DMS53 treated with DMSO at 0.1 percent for 48 hours (cell line): ENCODE data around the gene FAM168A.

Source experiments
- DNase-seq: peaks from one replicate; lab custom pipeline; 2025; ENCODE audit not compliant: unreplicated experiment; lab: John Stamatoyannopoulos, UW

FAM168A gene

DNA sequence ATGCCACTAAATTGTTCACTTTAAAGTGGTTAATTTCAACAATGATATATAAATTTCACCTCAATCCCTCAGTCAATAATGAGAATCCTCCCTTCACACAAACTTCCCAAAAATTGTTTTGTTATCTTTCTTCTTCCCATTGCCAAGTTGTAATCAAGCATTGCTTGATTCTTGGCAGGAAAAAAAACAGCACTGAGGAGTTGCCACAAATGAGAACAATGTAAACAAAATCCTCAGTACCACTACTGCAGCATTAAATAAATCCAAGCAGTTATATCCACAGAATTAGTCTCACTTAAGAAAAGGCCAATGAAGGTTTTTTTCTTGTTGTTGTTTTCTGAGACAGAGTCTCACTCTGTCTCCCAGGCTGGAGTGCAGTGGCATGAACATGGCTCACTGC, 38.2 kb downstream of the FAM168A start:
- no peak for DNase-seq

- no peak for DNase-seq
Measured at GRCh38 chr11:73556966-73557365, 40.9 kb downstream of the FAM168A start.

DNA sequence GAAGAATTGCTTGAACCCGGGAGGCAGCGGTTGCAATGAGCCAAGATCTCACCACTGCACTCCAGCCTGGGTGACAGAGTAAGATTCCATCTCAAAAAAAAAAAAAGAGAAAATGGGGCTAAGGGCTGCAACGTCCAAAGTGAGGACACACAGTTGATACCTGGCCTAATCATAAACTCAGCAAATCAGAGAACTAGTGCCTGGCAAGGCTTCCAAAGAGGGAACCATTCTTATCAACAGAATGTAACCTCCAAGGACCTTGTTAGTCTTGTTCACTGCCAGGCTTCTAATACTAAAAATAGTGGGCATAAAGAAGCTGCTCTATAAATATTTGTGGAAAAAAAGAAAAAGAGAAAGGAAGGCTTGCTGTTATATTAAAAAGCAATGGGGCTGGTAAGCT, 42.3 kb downstream of the FAM168A start:
- no peak for DNase-seq

GRCh38 chr11:73554671-73555320, 43.1 kb downstream of the FAM168A start:
- DNase-seq: no peak

DNA sequence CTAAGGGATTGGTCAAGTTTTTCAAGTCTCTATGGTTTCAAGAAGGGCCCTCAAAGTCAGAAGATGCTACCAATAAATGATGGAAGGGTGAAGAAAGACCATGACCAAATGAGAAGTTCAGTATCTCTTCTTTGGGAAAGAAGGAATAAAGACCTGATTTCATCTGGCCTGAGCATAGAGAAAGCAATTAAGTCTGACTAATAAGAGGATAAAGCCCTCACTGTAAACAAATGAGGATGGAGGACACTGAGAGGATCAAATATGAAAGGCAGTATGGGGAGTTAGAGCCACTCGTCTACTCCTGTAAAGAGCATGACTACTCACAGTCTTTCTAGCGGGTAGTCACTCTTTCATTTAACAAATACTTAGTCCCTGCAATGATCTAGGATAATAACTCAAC, 44.6 kb downstream of the FAM168A start:
- no peak for DNase-seq

- DNase-seq: no peak
Measured at GRCh38 chr11:73551677-73552076, 46.2 kb downstream of the FAM168A start.

GRCh38 chr11:73549376-73549775, 48.5 kb downstream of the FAM168A start:
- DNase-seq: no peak

- no peak for DNase-seq
Measured at GRCh38 chr11:73547706-73548595, 50.0 kb downstream of the FAM168A start.

DNA sequence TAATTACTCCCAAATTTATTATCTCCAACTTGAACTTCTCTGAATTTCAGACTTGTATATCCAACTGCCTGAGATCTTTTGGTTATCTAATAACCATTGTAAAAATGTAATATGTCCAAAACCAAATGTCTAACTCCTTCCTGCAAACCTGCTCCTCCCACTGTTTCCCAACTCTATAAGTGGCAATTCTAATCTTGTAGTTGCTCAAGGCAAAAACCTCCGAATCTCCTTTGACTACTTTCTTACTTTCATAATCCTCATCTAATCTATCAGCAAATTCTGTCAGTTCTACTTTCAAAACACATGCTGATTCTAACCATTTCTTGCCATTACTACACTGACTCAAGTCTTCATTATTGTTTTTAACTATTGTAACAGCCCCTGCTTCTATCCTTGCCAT, 55.7 kb downstream of the FAM168A start:
- DNase-seq: no peak

GRCh38 chr11:73539506-73540084, 58.3 kb downstream of the FAM168A start:
- DNase-seq: no peak

DNA sequence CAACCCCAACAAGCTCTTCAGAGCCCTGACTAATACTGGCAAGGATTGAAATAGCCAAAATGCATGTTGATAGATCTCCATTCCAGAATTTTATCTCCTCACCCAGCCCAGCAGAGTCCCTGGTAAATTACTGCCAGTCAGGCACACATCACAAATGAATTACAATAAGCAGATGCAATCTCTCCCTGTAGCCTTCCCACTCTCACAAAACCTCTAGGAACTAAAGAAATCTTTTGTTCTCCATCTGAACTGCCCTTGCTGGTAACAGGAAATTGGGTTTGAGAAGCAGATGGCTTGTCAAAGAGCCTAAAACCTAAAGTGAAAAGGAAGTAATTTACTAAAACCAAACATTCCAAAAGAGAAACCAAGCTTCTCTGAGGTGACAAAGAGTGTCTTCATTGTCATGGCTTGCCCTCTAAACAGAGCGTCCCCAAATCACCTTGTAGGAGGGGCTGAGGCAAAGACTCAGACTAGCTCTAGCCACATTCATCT, 59.5 kb downstream of the FAM168A start:
- no peak for DNase-seq

DNA sequence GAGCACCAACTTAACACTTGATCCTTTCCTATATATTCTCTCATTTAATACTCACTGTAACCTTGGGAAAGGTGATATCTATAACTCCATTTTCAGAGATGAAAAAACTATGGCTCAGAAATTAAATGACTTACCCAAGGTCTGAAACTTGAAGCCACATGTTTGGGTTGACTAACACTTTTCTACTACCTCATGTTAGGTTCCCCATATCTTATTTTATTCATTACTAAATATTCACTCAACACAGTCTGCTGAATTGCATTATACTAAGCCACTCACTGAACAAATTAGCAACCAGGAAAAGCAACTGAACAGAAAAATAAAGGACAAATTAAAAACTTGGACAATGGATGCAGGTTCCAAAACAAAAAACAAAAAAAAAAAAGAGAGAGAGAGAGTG, 59.9 kb downstream of the FAM168A start:
- DNase-seq: no peak

GRCh38 chr11:73536961-73537360, 61.0 kb downstream of the FAM168A start:
- DNase-seq: no peak

DNA sequence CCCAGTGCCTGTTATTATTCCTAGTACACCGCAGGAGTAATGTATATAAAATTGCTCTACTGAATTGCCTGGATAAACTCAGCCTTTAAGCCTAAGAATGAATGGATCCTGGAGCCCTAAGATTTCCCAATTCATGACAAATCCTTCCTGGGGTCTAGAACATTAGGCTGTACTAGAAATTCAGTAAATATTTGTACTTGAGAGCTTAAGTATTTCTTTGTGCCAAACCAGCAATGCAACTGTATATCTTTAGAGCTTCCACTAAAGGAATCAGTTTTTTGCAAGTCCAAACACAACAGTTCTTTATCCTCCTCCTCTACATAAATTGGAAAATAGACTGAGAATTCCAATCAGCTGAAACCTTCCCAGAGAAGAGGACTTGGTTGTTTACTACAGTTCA, 65.6 kb downstream of the FAM168A start:
- no peak for DNase-seq

- DNase-seq: no peak
Measured at GRCh38 chr11:73531386-73531785, 66.5 kb downstream of the FAM168A start.

DNA sequence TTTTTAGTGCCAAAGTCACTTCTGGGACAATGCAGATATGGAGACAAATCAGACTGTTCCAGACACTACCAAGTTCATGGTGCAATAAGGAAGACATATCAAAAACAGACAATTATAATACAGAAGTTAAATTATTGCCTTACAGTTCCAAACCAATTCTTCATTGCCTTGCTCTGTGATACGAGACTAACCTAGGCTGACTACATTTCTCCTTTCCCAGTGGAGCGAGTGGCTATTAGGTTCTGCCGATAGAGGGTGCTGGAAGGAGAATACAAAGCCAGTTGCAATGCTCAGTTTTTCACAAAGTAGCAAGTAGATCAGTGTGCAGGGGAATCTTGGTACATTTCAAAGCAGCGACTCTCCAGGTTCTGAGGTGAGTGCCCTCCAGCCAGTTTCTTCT, 67.8 kb downstream of the FAM168A start:
- no peak for DNase-seq

- no peak for DNase-seq
Measured at GRCh38 chr11:73529204-73529530, 68.7 kb downstream of the FAM168A start.

GRCh38 chr11:73528483-73529203, 69.3 kb downstream of the FAM168A start:
- no peak for DNase-seq

DNA sequence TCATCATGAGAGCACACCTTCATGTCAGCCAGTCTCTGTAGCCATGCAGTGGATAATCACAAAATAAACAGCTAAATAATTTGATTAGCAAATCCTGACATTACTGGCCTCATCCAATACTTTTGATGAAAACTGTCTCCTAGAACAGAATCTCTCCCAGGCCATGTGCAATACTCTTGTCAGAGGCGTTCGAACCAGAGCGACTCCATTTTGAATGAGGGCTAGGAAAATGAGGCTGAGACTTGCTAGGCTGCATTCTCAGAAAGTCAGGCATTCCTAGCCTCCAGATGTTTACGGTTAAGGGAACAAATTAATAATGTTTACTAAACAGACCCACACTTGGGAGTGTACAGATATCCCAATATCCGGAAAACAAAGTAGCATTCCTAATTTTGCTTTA, 69.9 kb downstream of the FAM168A start:
- no peak for DNase-seq

DNA sequence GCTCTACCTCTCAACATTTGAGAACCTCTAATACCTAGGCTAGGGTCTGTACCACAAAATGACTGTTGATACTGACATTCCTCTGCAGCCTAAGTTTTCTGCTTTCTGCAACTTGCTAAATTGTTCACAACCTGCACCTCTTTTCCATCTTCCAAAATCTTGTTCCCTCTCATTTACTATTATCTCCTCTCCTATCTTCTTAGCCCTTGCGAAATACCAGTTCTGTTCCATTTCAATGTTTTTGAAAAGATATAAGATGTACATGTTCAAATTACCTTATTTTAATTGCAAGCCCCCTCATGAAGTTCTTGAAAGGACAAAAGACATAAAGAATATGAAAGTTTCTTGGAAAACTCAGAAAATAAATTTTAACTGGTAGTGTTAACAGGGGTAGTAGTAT, 72.3 kb downstream of the FAM168A start:
- DNase-seq: no peak

GRCh38 chr11:73524774-73525173, 73.1 kb downstream of the FAM168A start:
- DNase-seq: no peak
